CD8-positive, alpha-beta memory T cell (primary cell): Measurements from ENCODE around the gene LYRM4. TPM values are rescaled to one million over a fixed set of nuclear protein-coding genes. Genes with fewer than 3 reads are reported as not detected.
A peak's percentile ranks its signal among the peaks of the same experiment; 100 is the strongest.

Experiments used
- CTCF ChIA-PET: fragments of 350-600 bp; sonication (Branson Sonifier 250); formaldehyde crosslinking; loops from one replicate; lab custom pipeline; 2021; ENCODE audit warnings: antibody characterized with exemption; lab: Charles Lee
- POLR2A ChIA-PET: fragments of 350-600 bp; sonication (Branson Sonifier 250); formaldehyde crosslinking; loops from one replicate; lab custom pipeline; 2021; ENCODE audit warnings: antibody characterized with exemption; lab: Charles Lee
- DNase-seq, 5 donors: peaks; one replicate each; pipeline versions ENCODE4 v3.0.0 to v3.0.0-alpha.2; 2020 to 2022; ENCODE audit warnings: mixed read lengths in 1 of 5
- H3K27ac ChIP-seq: one replicate; pipeline ENCODE4 v1.7.0; 2013; ENCODE audit warnings: low read depth, mild to moderate bottlenecking, low read length, moderate library complexity
- H3K27me3 ChIP-seq: 2 replicates; pipeline ENCODE4 v1.7.0; 2013; ENCODE audit warnings: low read length, mild to moderate bottlenecking; ENCODE audit not compliant: insufficient read depth, poor library complexity, severe bottlenecking
- H3K36me3 ChIP-seq: 2 replicates; pipeline ENCODE4 v1.7.0; 2013; ENCODE audit warnings: mild to moderate bottlenecking, low read length, moderate library complexity; ENCODE audit not compliant: insufficient read depth
- H3K4me1 ChIP-seq: 2 replicates; pipeline ENCODE4 v1.7.0; 2013; ENCODE audit warnings: mild to moderate bottlenecking, low read length, moderate library complexity; ENCODE audit not compliant: insufficient read depth
- H3K4me3 ChIP-seq: 2 replicates; pipeline ENCODE4 v1.7.0; 2013; ENCODE audit warnings: mild to moderate bottlenecking, low read length
- H3K9me3 ChIP-seq: 2 replicates; pipeline ENCODE4 v1.7.0; 2013; ENCODE audit warnings: mild to moderate bottlenecking, low read length
- H3K27ac Mint-ChIP-seq, 8 donors: one replicate each; pipeline ENCODE4 v1.8.0; 2020 to 2021; ENCODE audit warnings: mixed read lengths in 8 of 8, mild to moderate bottlenecking in 6 of 8, inconsistent platforms in 3 of 8, moderate library complexity in 3 of 8
- H3K27me3 Mint-ChIP-seq, 2 donors: one replicate each; pipeline ENCODE4 v1.8.0; 2020 to 2021; ENCODE audit warnings: mixed read lengths in 2 of 2, mild to moderate bottlenecking in 1 of 2, moderate library complexity in 1 of 2
- H3K36me3 Mint-ChIP-seq, 3 donors: one replicate each; pipeline ENCODE4 v1.8.0; 2020 to 2021; ENCODE audit warnings: mixed read lengths in 3 of 3, inconsistent platforms in 1 of 3, mild to moderate bottlenecking in 1 of 3
- H3K4me1 Mint-ChIP-seq, 3 donors: one replicate each; pipeline ENCODE4 v1.8.0; 2020 to 2021; ENCODE audit warnings: mixed read lengths in 3 of 3, inconsistent platforms in 1 of 3, mild to moderate bottlenecking in 1 of 3
- H3K4me3 Mint-ChIP-seq, 7 donors: one replicate each; pipeline ENCODE4 v1.8.0; 2020 to 2021; ENCODE audit warnings: mixed read lengths in 7 of 7, mild to moderate bottlenecking in 6 of 7, moderate library complexity in 4 of 7, inconsistent platforms in 2 of 7
- H3K9me3 Mint-ChIP-seq, 5 donors: one replicate each; pipeline ENCODE4 v1.8.0; 2020 to 2022; ENCODE audit warnings: mixed read lengths in 5 of 5, mild to moderate bottlenecking in 3 of 5, moderate library complexity in 2 of 5, inconsistent platforms in 1 of 5
- polyA plus RNA-seq: library from polyadenylated mRNA; unstranded; fragments of 300-500 nt; fragmentation: Illumina TruSeq; gene quantifications from one replicate; pipeline ENCODE4 v1.2.3, GENCODE V29; 2021
- total RNA-seq, 2 experiments: library from RNA; stranded (reverse); gene quantifications; one replicate each; pipeline ENCODE4 v1.2.3, GENCODE V29; 2021

The LYRM4 gene
- total and polyA plus RNA-seq, 3 experiments from 2014 or later, result 26.5 to 58.2 (median 55.1) TPM

DNA sequence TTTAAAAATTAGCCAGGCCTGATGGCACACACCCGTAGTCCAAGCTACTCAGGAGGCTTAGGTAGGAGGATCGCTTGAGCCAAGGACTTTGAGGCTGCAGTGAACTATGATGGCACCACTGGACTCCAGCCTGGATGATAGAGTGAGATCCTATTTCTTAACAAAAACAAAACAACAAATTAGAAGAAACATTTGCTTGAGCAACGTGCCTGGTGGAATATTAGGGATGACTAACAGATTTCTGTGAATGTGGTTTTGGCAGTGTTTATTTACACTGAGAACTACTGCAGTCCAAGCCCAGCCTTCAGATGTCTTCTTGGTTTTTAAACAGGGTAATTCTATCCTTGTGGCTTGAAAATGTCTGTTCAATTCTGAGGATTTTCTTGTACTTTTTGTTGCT lies 166.4 kb downstream of the LYRM4 start:
- no peaks in the 10 kb centered on the region for H3K9me3 ChIP-seq
- ChIA-PET CTCF (no interaction called here), POLR2A (no interaction called here)
- no peak for DNase-seq
- Mint-ChIP-seq H3K4me1 (no peaks in the 10 kb centered on the region), H3K27ac (no peak overlapping the region), H3K36me3 (no peaks in the 10 kb centered on the region), H3K9me3 (no peaks in the 10 kb centered on the region), H3K4me3 (no peak overlapping the region), H3K27me3 (peaks cover 7 to 36% of the 10 kb centered on the region in 2 donors)
- no peaks in the 10 kb centered on the region for H3K27me3 ChIP-seq
- H3K27ac ChIP-seq, result no peak overlapping the region
- no peaks in the 10 kb centered on the region for H3K4me1 ChIP-seq
- H3K4me3 ChIP-seq, result no peak overlapping the region
- H3K36me3 ChIP-seq, result no peaks in the 10 kb centered on the region

DNA sequence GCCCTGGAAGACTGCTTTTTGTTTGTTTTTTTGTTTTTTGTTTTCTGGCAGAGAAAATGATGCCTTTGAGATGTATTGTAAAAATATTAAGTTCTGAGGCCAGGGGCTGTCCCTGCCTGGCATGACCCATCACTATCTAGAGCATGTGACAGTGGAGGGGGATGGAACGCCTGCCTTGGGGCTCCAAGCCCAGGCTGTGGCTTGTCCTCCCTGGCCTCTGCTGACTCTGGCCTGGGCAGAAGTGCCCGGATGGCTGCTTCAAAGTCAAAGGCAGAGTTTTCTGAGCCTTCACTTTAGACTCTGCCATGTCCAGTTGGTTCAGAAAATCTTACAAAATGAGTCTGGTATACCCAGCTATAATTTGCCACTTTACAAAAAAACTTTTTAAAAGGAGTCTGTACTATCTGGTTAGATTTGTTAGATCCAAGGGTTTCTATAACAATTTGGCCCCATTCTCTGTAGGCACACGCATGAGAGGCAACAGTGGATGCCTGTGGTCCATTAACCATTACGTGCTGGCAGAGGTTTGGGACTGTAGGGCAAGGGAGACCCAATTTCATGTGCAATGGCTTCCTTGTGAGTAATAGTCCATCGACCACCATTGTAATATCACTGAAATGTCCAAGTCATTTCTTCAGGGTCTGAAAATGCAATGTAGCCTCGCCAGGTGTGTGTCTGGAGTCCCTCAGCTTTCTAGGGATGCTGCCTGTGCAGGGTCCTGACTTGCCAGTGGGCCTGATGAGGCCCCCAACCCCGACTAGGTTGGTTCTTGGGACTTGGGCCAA lies 167.3 kb downstream of the LYRM4 start:
- CTCF ChIA-PET, result no interaction called here
- no peaks in the 10 kb centered on the region for H3K9me3 Mint-ChIP-seq
- no peaks in the 10 kb centered on the region for H3K4me1 ChIP-seq

DNA sequence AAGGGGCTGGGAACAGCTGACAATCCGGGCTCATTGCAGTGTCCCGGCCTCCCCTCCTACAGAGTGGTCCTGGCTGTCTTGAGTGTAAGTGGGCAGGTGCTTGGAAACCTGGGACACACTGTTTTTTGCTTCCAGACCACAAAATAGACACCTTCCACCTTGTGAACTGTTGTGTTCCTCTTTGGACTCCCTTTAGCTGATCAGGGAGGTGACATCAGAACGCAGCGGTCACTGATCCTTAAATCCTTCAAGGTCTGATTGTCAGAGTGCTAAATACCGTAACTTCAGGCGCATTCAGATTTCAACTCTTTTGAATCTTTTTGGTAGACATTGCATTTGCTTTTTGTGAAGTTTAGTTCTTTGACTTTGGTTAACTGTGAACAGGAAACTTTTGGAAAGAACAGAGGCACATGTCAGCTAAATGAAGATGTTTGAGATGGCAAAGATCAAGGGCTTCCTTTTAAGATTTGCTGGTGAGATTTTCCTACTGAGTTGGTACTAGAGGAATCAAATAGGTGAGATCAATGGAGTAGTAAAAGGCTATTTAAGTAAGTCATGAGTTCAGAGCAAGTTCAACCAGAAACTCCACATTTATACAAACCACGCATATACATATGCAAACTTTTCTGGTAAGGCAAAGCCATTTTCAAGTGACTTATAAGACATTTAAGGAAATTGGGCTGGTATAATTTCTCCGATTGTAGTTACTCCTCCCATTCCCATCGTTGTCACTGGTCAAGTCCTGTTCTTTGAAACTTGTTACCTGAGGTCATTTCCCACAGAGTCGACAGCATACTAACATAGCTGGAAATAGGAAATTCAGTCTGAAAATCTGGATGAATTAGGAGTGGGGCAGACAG lies 169.3 kb downstream of the LYRM4 start:
- POLR2A ChIA-PET, result no interaction called here
- peaks cover 22 to 55% of the 10 kb centered on the region in 2 donors for H3K27me3 Mint-ChIP-seq
- H3K4me3 Mint-ChIP-seq, result no peak overlapping the region

More for the DNA sequence above, 167.3 kb downstream of the LYRM4 start:
- peak overlapping the region in 1 of 8 donors; percentile 60 for H3K27ac Mint-ChIP-seq
- peaks cover 11 to 41% of the 10 kb centered on the region in 2 donors for H3K27me3 Mint-ChIP-seq
- no peak for DNase-seq
- no peak overlapping the region for H3K4me3 ChIP-seq
- H3K4me1 Mint-ChIP-seq, result no peaks in the 10 kb centered on the region
- no peaks in the 10 kb centered on the region for H3K27me3 ChIP-seq
- H3K4me3 Mint-ChIP-seq, result no peak overlapping the region
- no peaks in the 10 kb centered on the region for H3K9me3 ChIP-seq
- POLR2A ChIA-PET, result no interaction called here
- no peak overlapping the region for H3K27ac ChIP-seq
- H3K36me3 Mint-ChIP-seq, result no peaks in the 10 kb centered on the region
- no peaks in the 10 kb centered on the region for H3K36me3 ChIP-seq

DNA sequence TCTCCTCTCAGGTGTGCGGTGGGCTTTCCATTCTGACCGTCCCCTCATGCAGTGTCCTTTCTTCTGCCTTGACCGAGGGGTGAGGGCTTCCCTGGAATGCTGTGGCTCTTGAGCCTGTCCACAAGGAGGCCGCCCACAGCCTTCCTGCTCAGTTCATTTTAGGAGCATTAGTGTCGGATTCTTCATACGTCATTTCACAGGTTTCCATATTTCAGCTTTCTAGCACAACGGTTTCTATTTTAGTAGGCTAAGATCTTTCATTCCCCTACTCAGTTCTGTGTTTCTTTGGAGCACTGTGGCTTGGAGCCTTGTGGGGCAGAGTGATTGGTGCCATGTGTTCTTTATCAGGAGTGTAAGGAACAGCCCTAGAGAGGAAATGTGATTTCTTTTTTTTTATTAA lies 170.1 kb downstream of the LYRM4 start:
- Histone ChIP-seq H3K9me3 (no peaks in the 10 kb centered on the region), H3K4me1 (no peaks in the 10 kb centered on the region), H3K36me3 (no peaks in the 10 kb centered on the region), H3K27me3 (no peaks in the 10 kb centered on the region), H3K4me3 (no peak overlapping the region), H3K27ac (no peak overlapping the region)
- Mint-ChIP-seq H3K4me1 (no peaks in the 10 kb centered on the region), H3K36me3 (no peaks in the 10 kb centered on the region), H3K4me3 (no peak overlapping the region), H3K27me3 (peaks cover 22 to 58% of the 10 kb centered on the region in 2 donors), H3K27ac (no peak overlapping the region), H3K9me3 (peaks cover 0 to 2% (median 0%) of the 10 kb centered on the region in 5 donors)
- no peak for DNase-seq
- CTCF ChIA-PET, result no interaction called here
- POLR2A ChIA-PET, result no interaction called here

More for the DNA sequence above, 169.3 kb downstream of the LYRM4 start:
- Mint-ChIP-seq H3K4me1 (no peaks in the 10 kb centered on the region), H3K36me3 (no peaks in the 10 kb centered on the region), H3K27ac (no peak overlapping the region), H3K9me3 (peaks cover 0 to under 1% (median 0%) of the 10 kb centered on the region in 5 donors)
- CTCF ChIA-PET, result no interaction called here
- no peaks in the 10 kb centered on the region for H3K4me1 ChIP-seq
- H3K9me3 ChIP-seq, result no peaks in the 10 kb centered on the region
- H3K4me3 ChIP-seq, result no peak overlapping the region
- DNase-seq, result no peak
- H3K36me3 ChIP-seq, result no peaks in the 10 kb centered on the region
- no peak overlapping the region for H3K27ac ChIP-seq
- H3K27me3 ChIP-seq, result no peaks in the 10 kb centered on the region

DNA sequence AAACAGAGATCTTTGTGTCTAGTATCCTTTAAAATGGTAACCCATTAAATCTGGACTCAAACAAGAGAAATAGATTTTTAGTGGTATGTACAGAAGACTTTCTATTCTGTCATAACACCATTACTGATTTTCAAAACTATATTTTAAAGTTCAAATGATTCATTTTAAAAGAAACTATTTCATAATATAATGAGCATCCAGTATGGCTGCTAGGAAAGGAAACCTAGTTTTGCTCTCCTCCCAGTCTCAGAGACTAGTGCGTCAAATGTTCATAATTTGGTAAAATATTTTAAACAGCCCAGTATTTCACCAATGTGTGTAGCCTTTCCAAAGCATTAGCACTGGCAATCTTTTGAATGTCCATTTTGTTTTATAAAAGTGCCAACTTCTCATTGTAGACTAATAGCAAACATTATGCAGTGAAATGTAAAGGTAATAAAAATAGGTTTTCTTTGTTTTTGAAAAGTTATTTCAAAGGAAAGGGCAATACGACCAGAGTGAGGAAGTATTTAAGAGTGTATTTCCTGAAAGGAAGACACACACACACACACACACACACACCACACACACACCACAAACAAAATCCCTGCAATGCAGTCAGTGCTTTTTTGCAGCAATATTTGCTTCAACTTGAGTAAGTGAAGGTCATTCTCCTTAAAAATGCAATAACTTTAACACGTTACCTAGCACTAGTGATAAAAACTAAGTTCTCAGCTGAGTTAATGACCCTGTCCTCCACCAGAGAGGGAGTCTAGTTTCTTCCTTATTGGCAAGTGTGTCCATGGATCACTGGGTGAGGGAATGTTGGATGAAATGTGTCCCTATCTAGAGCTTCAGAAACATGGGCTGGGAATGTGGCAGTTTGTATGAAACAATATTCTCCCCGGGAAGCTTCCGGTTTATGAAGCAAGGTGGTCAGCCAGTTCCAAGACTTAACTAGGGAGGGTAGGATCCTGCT lies 171.0 kb downstream of the LYRM4 start:
- no peaks in the 10 kb centered on the region for H3K36me3 ChIP-seq
- H3K27me3 ChIP-seq, result no peaks in the 10 kb centered on the region
- no peak overlapping the region for H3K4me3 Mint-ChIP-seq
- no peak overlapping the region for H3K27ac ChIP-seq
- ChIA-PET CTCF (no interaction called here), POLR2A (no interaction called here)
- H3K9me3 ChIP-seq, result no peaks in the 10 kb centered on the region
- no peak overlapping the region for H3K4me3 ChIP-seq
- peaks cover 0 to 2% (median 0%) of the 10 kb centered on the region in 3 donors for H3K4me1 Mint-ChIP-seq
- no peaks in the 10 kb centered on the region for H3K4me1 ChIP-seq
- no peak overlapping the region for H3K27ac Mint-ChIP-seq
- DNase-seq, result no peak
- no peaks in the 10 kb centered on the region for H3K36me3 Mint-ChIP-seq
- H3K27me3 Mint-ChIP-seq, result peaks cover 22 to 57% of the 10 kb centered on the region in 2 donors
- H3K9me3 Mint-ChIP-seq, result peaks cover 0 to 2% (median 0%) of the 10 kb centered on the region in 5 donors

DNA sequence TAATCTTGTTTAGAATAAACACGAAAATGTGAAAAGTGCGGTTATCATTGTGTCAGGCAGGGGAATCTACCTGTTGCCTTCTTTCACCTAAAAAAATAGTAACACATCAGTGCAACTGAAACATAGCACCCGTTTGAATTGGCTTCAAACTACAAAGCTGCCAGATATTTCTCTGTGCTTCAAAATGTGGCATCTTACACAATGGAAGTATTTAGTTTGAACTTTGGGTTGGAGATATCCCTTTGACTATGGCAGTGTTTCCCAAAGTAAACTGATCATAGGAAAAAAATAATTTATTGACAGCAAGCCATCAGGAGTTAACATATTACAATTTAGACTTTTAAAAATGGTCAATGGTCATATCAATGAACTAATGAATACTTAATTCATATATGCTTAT lies 172.0 kb downstream of the LYRM4 start:
- CTCF ChIA-PET, result no interaction called here
- Histone ChIP-seq H3K27me3 (no peaks in the 10 kb centered on the region), H3K27ac (no peak overlapping the region), H3K4me3 (no peak overlapping the region), H3K4me1 (no peaks in the 10 kb centered on the region), H3K36me3 (no peaks in the 10 kb centered on the region), H3K9me3 (no peaks in the 10 kb centered on the region)
- Mint-ChIP-seq H3K36me3 (no peaks in the 10 kb centered on the region), H3K4me3 (no peak overlapping the region), H3K27ac (no peak overlapping the region), H3K9me3 (peaks cover 0 to 2% (median 0%) of the 10 kb centered on the region in 5 donors), H3K27me3 (peaks cover 23 to 56% of the 10 kb centered on the region in 2 donors), H3K4me1 (peaks cover 0 to 8% (median under 1%) of the 10 kb centered on the region in 3 donors)
- POLR2A ChIA-PET, result no interaction called here
- no peak for DNase-seq

DNA sequence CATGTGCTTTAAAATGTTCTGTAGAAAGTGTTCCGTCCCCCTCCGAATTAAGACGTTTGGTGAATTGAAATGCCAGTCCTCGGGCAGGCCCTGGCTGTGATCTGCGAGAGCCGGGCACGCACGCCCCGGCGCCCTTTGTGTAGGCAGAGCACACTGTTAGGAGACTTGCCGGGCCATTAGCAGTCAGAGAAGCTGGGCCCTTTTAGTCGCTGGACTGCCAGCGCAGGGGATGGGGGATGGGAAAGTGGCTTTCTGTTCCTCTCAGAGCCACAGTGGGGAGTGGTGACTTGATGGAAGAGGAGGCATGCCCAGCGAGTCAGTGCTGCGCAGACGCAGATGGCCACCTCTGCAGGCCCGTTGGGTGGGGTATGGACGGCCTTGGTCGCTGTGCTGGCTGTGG lies 173.4 kb downstream of the LYRM4 start:
- H3K4me1 ChIP-seq, result no peaks in the 10 kb centered on the region
- POLR2A ChIA-PET, result no interaction called here
- peaks cover 30 to 62% of the 10 kb centered on the region in 2 donors for H3K27me3 Mint-ChIP-seq
- no peaks in the 10 kb centered on the region for H3K36me3 ChIP-seq
- H3K4me1 Mint-ChIP-seq, result peaks cover 0 to 11% (median 2%) of the 10 kb centered on the region in 3 donors
- H3K4me3 ChIP-seq, result no peak overlapping the region
- H3K36me3 Mint-ChIP-seq, result no peaks in the 10 kb centered on the region
- H3K9me3 Mint-ChIP-seq, result peaks cover 0 to 2% (median 0%) of the 10 kb centered on the region in 5 donors
- no peak for DNase-seq
- no peaks in the 10 kb centered on the region for H3K27me3 ChIP-seq
- no peak overlapping the region for H3K4me3 Mint-ChIP-seq
- CTCF ChIA-PET, result no interaction called here
- H3K9me3 ChIP-seq, result no peaks in the 10 kb centered on the region
- no peak overlapping the region for H3K27ac Mint-ChIP-seq
- H3K27ac ChIP-seq, result no peak overlapping the region
